Measurements from ENCODE around the gene ARRDC3.
"Not testable (repeated sequence)": the region's sequence is repeated elsewhere in the genome, so short reads cannot be mapped to it uniquely, and the experiment has no call there.

The ARRDC3 gene, protein sequence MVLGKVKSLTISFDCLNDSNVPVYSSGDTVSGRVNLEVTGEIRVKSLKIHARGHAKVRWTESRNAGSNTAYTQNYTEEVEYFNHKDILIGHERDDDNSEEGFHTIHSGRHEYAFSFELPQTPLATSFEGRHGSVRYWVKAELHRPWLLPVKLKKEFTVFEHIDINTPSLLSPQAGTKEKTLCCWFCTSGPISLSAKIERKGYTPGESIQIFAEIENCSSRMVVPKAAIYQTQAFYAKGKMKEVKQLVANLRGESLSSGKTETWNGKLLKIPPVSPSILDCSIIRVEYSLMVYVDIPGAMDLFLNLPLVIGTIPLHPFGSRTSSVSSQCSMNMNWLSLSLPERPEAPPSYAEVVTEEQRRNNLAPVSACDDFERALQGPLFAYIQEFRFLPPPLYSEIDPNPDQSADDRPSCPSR

GRCh38 chr5:91383027-91383955 lies at the start of gene ARRDC3:
TSS of gene ARRDC3 (minus strand) at chr5:91383317. CDS start at chr5:91383092, 225 bp downstream.
- peak; percentile 96 for DNase-seq

DNA sequence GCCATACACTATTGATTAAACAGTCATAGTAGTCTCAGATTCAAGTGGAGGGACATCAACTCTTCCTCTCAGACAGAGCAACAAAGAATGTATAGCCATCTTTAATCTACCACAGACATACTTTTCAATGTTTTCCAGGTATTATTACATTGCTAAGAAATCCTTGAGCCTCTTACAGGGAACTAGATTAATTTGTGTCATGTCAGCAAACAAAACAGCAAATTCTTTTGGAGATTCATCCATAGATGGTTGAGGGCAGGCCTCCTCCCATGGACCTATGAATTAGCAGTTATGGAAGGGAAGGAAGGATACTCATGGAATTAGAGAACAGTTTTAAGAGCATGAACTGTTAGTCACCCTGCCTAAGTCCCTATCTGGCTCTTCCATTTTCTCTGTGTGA lies 47.8 kb upstream of the ARRDC3 start:
- DNase-seq, result no peak

GRCh38 chr5:91424638-91425436 lies 41.7 kb upstream of the ARRDC3 start:
- no peak for DNase-seq

GRCh38 chr5:91423871-91424270 lies 40.8 kb upstream of the ARRDC3 start:
- DNase-seq, result no peak

- DNase-seq, result no peak
Observed at GRCh38 chr5:91420879-91421278, 37.8 kb upstream of the ARRDC3 start.

DNA sequence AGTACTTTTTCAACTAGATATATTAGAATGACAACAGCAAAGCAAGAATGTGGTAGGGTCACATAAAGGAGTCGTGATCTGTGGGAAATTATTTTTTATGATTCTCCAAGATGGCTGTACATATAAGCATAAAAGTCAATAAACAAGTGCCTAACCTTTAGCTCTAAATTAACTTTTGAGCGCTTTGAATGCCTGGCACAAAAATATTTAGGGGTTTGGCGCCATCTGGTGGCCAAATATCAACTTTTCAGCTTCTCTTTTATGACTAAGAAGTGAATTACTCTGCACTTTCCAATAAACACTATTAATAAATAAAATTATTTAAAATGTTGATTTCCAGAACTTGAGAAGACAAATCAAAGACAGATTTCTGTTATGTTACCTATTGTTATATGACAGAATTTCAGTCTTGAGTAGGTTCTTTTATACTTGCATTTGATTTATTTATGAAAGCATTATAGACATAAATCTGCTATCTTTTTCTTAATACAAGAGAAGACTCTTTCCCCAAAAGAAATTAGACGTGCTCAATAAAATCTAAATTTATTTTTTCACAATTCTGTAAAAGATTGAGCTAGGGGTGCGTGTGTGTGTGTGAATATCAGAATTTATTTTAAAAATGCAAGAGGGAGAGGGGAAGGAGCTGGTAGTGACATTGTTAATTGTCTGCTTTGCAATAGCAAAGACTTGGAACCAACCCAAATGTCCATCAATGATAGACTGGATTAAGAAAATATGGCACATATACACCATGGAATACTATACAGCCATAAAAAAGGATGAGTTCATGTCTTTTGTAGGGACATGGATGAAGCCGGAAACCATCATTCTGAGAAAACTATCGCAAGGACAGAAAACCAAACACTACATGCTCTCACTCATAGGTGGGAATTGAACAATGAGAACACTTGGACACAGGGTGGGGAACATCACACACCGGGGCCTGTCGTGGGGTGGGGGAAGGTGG lies 36.7 kb upstream of the ARRDC3 start:
- DNase-seq, result peak; percentile 77

DNA sequence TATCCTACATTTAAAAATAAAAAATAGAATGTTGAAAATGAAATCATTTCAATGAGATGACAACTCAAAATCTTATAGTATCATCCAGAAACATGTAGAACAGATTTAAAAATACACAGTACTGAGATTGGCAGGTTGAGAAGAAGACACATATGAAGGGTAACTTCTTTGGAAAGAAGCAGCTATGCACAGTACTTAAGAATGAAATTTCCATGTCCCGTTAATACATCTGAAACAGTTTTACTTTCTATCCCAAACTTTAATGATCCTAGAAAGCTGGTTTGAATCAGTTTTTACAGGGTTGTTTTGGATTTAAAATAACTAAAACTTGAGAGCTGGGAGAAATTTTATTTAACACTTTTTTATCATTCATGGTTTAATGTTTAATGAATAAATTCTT lies 36.0 kb upstream of the ARRDC3 start:
- DNase-seq, result no peak

GRCh38 chr5:91418158-91418557 lies 35.0 kb upstream of the ARRDC3 start:
- no peak for DNase-seq

- no peak for DNase-seq
Observed at GRCh38 chr5:91417219-91417618, 34.1 kb upstream of the ARRDC3 start.

DNA sequence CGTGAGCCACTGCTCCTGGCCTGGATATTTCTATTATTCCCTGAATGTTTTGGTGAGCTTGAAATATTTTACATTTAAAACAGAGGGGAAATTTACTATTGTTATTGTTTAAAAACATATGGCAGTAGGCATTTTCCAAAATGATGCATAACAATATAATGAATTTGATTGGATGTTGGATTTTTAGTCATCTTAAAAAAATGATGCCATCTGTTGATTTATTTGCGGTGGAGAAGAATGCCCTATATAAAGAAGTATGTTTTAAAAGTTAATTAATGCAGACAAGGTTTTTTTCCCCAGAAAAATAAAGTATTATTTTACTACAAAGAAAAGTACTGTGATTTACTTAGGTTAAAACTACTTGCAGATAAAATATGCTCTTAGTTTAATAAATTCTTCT lies 33.4 kb upstream of the ARRDC3 start:
- no peak for DNase-seq

GRCh38 chr5:91409304-91409703 lies 26.2 kb upstream of the ARRDC3 start:
- DNase-seq, result no peak

- DNase-seq, result no peak
Observed at GRCh38 chr5:91408710-91409109, 25.6 kb upstream of the ARRDC3 start.

DNA sequence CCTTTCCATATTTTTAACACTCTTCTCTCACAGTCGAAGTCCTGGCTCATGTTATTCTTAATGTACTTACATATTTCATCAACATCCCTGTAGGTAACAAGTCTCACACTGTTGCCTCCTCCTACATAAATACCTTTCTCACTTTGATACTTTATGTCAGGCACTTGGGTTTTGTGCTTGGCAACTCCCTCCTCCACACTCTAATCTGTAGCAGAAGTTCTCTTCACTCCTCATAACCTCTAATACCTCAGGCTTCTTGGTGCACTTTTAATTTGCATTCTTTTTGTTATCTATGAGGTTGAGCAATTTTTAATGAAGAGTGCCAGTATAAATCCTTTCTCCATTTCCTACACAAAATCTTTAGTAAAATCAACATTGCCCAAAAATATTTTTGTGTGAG lies 24.1 kb upstream of the ARRDC3 start:
- DNase-seq, result no peak

GRCh38 chr5:91403438-91403837 lies 20.3 kb upstream of the ARRDC3 start:
- DNase-seq, result no peak

DNA sequence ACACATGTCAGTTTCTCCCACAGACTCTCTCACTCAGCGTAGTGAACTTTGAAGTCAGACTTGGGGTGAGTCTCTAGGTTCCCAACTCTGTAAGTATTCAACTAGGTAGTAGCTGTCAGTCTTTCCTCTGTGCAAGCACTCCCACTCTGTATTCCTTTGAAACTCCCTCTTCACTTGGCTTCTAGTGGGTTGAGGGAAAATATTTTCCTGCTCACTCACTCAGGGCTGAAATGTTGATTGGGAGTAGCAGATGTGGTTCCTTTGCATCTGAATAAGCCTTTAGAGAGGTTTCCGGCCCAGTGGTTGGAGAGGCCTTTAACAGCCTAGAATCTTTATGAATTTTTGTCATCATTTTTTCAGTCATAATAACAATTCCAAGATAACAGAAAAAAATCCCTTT lies 18.1 kb upstream of the ARRDC3 start:
- DNase-seq, result no peak

- DNase-seq, result no peak
Observed at GRCh38 chr5:91397791-91398190, 14.7 kb upstream of the ARRDC3 start.

DNA sequence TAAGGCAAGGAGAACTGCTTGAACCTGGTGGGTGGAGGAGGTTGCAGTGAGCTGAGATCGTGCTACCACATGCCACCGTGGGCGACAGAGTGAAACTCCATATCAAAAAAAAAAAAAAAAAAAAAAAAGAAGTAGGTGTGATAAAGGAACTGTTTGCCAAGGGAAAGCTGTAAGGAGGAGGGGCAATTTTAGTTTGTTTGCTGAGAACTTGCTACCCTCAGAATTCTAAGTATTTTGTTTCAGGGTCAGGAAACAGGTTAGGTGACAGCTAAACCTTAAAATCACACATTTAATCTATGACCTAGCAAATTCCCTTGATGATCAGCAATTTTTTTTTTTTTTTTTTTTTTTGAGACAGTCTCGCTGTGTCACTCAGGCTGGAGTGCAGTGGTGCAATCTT lies 7.2 kb upstream of the ARRDC3 start:
- DNase-seq, result peak; percentile 59

- not testable (repeated sequence) for DNase-seq
Observed at GRCh38 chr5:91389555-91389954, 6.4 kb upstream of the ARRDC3 start.

DNA sequence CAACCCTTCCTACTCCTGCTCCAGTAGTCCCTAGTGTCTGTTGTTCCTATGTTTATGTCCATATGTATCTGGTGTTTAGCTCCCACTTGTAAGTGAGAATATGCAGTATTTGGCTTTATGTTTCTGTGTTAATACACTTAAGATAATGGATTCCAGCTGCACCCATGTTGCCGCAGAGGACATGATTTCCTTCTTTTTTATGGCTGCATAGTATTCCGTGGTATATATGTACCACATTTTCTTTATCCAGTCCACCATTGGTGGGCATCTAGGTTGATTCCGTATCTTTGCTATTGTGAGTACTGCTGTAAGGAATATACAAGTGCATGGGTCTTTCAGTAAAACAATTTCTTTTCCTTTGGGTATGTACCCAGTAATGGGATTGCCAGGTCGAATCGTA lies 5.2 kb upstream of the ARRDC3 start:
- DNase-seq, result no peak

DNA sequence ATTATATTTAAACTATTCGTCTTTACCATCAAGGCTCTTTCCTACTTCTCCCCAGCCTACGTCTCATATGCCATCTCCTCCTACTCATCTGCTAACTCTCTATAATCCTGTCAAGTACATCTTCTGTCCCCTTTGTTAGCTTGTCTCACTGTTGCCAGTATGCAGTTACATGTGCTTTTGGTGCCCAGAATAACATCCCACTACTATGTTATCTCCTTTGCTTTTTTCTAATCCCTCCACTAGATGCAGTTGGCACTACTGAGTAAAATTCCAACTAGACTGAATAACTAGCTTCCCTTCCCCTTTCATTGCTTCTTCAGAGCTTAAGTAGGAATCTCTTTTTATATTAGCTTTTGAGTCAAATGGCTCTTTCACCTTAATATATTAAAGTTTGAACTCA lies 3.0 kb upstream of the ARRDC3 start:
- no peak for DNase-seq

DNA sequence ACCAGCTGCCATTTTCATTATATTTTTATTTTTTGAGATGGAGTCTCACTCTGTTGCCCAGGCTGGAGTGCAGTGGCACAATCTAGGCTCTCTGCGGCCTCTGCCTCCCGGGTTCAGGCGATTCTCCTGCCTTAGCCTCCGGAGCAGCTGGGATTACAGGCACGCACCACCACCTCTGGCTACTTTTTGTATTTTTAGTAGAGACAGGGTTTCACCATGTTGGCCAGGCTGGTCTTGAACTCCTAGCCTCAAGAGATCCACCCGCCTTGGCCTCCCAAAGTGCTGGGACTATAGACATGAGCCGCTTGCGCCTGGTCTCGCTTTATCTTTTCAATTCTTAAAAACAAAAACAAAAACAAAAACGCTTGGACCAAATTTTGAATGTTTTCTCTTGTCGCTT lies 2.5 kb upstream of the ARRDC3 start:
- not testable (repeated sequence) for DNase-seq
